Measurements from ENCODE around the gene SUN1.

- no peak for TF ChIP-seq CTCF (IDR thresholded peaks at IDR 0.05)
- TF ChIP-seq POLR2A (IDR thresholded peaks at IDR 0.05) = no peak
- no peak for TF ChIP-seq POLR2AphosphoS5 (IDR thresholded peaks at IDR 0.05)
These were observed 70.7 kb downstream of the SUN1 start for GRCh38 chr7:902996-903395.
